ENCODE results near the gene TRIM46. TPM values are rescaled to one million over a fixed set of nuclear protein-coding genes. Genes with fewer than 3 reads are reported as not detected.

Gene TRIM46
- total RNA-seq, 6 experiments from 2014 or later: 0.09 to 0.15 TPM; not detected in 4

DNA sequence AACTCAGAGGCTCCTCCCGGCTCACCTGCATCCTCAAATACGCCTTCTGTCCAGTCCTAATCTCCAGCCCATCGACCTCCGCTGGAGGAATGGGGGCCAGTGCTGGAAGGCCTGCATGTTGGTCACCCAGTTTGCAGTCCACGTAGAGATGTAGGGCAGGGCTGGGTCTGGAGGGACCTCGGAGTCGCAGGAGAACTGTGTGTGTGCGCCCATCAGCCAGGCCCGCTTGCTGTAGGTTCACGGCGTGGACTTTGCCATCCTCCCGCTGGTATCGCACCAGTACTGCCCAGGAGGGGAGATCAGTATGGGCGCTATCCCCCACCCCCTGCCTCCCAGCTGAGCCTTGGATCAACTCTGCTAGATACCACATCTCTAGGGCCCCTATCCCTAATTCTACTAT, 31.4 kb downstream of the TRIM46 start:
- Histone ChIP-seq H3K27me3 (no peaks in the 10 kb centered on the region), H3K9me3 (no peaks in the 10 kb centered on the region), H3K4me1 (peaks cover 0 to 12% (median 0%) of the 10 kb centered on the region in 4 donors), H3K27ac (no peak overlapping the region), H3K4me3 (no peak overlapping the region), H3K36me3 (no peaks in the 10 kb centered on the region)
- DNase-seq (no peak), ATAC-seq (no peak)
- TF ChIP-seq, protein P1, sequence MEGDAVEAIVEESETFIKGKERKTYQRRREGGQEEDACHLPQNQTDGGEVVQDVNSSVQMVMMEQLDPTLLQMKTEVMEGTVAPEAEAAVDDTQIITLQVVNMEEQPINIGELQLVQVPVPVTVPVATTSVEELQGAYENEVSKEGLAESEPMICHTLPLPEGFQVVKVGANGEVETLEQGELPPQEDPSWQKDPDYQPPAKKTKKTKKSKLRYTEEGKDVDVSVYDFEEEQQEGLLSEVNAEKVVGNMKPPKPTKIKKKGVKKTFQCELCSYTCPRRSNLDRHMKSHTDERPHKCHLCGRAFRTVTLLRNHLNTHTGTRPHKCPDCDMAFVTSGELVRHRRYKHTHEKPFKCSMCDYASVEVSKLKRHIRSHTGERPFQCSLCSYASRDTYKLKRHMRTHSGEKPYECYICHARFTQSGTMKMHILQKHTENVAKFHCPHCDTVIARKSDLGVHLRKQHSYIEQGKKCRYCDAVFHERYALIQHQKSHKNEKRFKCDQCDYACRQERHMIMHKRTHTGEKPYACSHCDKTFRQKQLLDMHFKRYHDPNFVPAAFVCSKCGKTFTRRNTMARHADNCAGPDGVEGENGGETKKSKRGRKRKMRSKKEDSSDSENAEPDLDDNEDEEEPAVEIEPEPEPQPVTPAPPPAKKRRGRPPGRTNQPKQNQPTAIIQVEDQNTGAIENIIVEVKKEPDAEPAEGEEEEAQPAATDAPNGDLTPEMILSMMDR (IDR thresholded peaks at IDR 0.05): no peak
- TF ChIP-seq POLR2A (IDR thresholded peaks at IDR 0.05): no peak
- intact Hi-C loops (cut with DNase I): no loop called here
- WGBS (ENCODE audit: insufficient coverage, low coverage, low lambda C conversion rate, missing lambda C conversion rate): 70% methylated on average over 6 of the region's 14 CpGs

DNA sequence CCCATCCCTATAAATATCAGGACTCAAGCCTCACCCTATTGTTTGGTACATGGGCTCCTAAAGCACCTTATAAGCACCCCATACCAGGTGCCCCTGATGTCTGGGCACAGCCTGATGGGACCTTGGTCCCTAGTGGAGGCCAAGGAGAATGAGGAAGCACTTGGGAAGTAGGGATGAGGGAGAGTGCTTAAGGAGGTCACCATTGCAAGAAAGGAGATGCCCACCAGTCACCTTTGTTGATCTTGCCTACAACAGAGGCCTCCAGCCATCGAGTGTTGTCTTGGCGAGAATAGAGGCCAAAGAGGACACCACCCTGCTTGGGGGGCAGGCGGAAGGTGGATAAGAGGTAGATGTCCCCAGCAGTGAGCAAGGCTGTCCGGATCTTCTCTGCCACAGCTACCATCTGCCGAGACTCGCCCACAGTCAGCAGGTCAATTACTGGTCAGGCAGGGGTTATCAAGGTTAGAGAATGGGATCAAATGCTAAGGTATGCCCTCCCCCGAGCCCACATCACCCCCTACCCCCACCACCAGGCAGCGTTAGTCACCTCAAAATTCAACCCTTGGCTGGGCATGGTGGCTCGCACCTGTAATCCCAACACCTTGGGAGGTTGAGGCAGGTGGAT, 32.4 kb downstream of the TRIM46 start:
- 64% methylated on average over 5 of the region's 9 CpGs for WGBS (ENCODE audit: insufficient coverage, low coverage, low lambda C conversion rate, missing lambda C conversion rate)
- Histone ChIP-seq H3K4me3 (no peak overlapping the region), H3K4me1 (peaks cover 0 to 14% (median 0%) of the 10 kb centered on the region in 4 donors), H3K36me3 (no peaks in the 10 kb centered on the region), H3K27ac (no peak overlapping the region), H3K27me3 (no peaks in the 10 kb centered on the region), H3K9me3 (no peaks in the 10 kb centered on the region)
- no peak for DNase-seq
- TF ChIP-seq, protein P1 (IDR thresholded peaks at IDR 0.05): no peak
- no peak for TF ChIP-seq POLR2A (IDR thresholded peaks at IDR 0.05)
- ATAC-seq: no peak
- intact Hi-C loops (cut with DNase I): no loop called here

DNA sequence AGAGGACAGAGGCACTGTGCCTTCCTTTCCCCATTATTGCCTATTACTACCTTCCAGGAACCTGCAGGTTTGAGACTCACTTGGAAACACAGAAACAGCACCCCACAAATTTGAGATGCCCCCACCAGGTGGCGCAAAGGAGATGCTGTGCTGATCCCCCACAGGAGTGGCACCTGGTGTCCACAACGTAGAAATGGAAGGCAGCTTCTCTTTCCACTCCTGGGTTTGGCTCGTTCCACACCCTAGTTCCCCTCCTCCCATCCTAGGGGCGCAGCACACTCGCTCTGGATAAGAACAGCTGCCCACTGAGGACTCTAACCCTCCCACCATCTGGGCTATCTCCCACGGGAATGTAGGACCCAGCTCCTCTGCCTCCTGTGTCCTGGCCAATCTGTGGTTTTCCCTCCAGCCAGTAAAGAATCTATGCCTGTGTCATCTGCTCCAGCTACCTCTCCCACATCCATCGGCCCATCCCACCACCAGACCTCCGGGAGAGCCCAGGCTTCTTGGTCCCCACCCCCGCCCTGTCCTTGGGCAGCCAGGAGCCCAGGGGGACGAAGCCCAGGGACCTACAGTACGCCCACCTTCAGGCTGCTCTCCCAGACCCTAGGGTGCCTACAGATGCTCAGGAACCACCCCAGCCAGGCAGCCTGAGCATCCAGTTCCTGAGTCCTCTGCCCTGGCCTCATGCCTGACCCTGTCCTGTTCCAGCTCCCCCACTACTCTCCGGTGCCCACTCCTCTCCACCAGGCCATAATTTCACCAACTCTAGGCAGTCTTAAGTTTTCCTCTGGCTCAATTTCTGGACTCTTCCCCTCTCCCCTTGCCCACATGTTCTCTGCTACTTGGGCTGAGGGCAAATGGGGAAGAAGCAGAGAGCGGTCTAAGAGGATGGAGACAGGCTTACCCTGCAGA, 33.5 kb downstream of the TRIM46 start:
- Histone ChIP-seq H3K27me3 (no peaks in the 10 kb centered on the region), H3K27ac (peak overlapping the region in 1 of 3 donors; percentile 96), H3K9me3 (no peaks in the 10 kb centered on the region), H3K4me1 (peaks cover 0 to 14% (median 0%) of the 10 kb centered on the region in 4 donors), H3K36me3 (no peaks in the 10 kb centered on the region), H3K4me3 (no peak overlapping the region)
- DNase-seq: peak; percentile 81
- intact Hi-C loops (cut with DNase I): no loop called here
- ATAC-seq: peak; percentile 58 to 61 (median 60)
- TF ChIP-seq POLR2A (IDR thresholded peaks at IDR 0.05): no peak
- TF ChIP-seq, protein P1 (IDR thresholded peaks at IDR 0.05): peak; percentile 73 to 84 (median 80)
- 30% methylated on average over 9 of the region's 13 CpGs for WGBS (ENCODE audit: insufficient coverage, low coverage, low lambda C conversion rate, missing lambda C conversion rate)

DNA sequence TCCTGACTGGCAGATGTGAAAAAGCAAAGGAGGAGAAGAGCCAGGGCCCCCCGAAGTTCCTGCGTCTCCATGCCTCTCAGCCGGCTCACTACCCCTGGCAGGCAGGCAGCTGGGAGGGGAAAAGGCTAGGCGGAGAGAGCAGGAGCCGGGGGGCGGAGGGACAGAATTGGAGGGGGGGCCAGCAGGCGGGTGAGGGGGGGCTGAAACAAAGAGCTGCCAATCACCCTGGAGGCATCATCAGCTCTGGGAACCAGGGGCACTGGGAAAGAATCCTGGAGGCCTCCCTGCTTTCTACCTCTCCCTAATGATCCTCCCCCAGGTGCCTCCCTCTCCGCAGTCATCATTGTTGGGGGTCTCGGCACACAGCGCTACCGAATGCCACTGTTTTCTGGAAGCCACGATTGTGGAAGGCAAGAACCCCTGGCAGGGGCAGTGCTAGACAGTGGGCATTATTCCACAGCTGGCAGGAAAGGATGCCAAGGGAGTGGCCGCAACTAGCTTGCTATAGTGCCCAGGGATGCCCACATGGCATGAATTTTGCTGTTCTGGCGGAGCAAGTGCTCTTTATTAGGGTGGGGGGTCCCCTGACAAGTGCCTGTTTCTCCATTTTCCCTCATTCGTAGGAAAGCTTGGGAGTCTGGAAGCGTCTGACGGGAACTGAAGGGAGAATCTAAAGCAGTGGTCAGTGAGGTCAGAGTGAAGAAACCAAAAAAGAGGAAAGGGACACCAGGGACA, 34.3 kb downstream of the TRIM46 start, which contains the start of gene THBS3:
TSS of gene THBS3 (minus strand) at position 92 of the 735 bp plus-strand sequence. CDS start at position 71, 21 bp downstream.
- TF ChIP-seq POLR2A (IDR thresholded peaks at IDR 0.05): no peak
- TF ChIP-seq, protein P1 (IDR thresholded peaks at IDR 0.05): no peak
- H3K4me1 ChIP-seq: peaks cover 0 to 14% (median 0%) of the 10 kb centered on the region in 4 donors
- ATAC-seq (peak in 1 of 4 donors; percentile 1), DNase-seq (no peak)
- intact Hi-C loops (cut with DNase I): no loop called here
- peak within 1 kb of the TSS; percentile 96 to 99 (median 97) for H3K27ac ChIP-seq
- peak within 1 kb of the TSS; percentile 84 to 100 (median 97) for H3K4me3 ChIP-seq
- no peaks in the 10 kb centered on the region for H3K9me3 ChIP-seq
- H3K27me3 ChIP-seq: no peaks in the 10 kb centered on the region
- 18% methylated on average over 10 of the region's 17 CpGs for WGBS (ENCODE audit: insufficient coverage, low coverage, low lambda C conversion rate, missing lambda C conversion rate)
- H3K36me3 ChIP-seq: no peaks in the 10 kb centered on the region

All from right lobe of liver (tissue), 6 donors.